D341Med (cell line): Measurements from ENCODE around the gene CDC16.
"Not testable (repeated sequence)": the region's sequence is repeated elsewhere in the genome, so short reads cannot be mapped to it uniquely, and the experiment has no call there.

Experiments used
- DNase-seq: peaks from one replicate; pipeline ENCODE4 v3.0.0; 2012; ENCODE audit warnings: low spot score

The CDC16 gene

GRCh38 chr13:114234645-114235421 lies at the start of gene CDC16:
TSS of gene CDC16 (plus strand) at chr13:114234897. CDS start at chr13:114235085, 188 bp downstream.
- peak; percentile 96 for DNase-seq

- DNase-seq = no peak
Measured at GRCh38 chr13:114185182-114185971, 49.3 kb upstream of the CDC16 start.

- no peak for DNase-seq
Measured at GRCh38 chr13:114194853-114195252, 39.8 kb upstream of the CDC16 start.

GRCh38 chr13:114196629-114197028 lies 38.1 kb upstream of the CDC16 start:
- DNase-seq = no peak

GRCh38 chr13:114198556-114198955 lies 36.1 kb upstream of the CDC16 start:
- no peak for DNase-seq

GRCh38 chr13:114199526-114199925 lies 35.2 kb upstream of the CDC16 start:
- not testable (repeated sequence) for DNase-seq

GRCh38 chr13:114199954-114200353 lies 34.7 kb upstream of the CDC16 start:
- DNase-seq = no peak

GRCh38 chr13:114200399-114200911 lies 34.2 kb upstream of the CDC16 start:
- DNase-seq = no peak

GRCh38 chr13:114202581-114202980 lies 32.1 kb upstream of the CDC16 start:
- no peak for DNase-seq

- DNase-seq = no peak
Measured at GRCh38 chr13:114203536-114203935, 31.2 kb upstream of the CDC16 start.

GRCh38 chr13:114204894-114205293 lies 29.8 kb upstream of the CDC16 start:
- DNase-seq = no peak

GRCh38 chr13:114208134-114208533 lies 26.6 kb upstream of the CDC16 start:
- DNase-seq = no peak

- DNase-seq = no peak
Measured at GRCh38 chr13:114211446-114212157, 23.1 kb upstream of the CDC16 start.

GRCh38 chr13:114212158-114212495 lies 22.6 kb upstream of the CDC16 start:
- DNase-seq = no peak

GRCh38 chr13:114213980-114214379 lies 20.7 kb upstream of the CDC16 start:
- no peak for DNase-seq

- no peak for DNase-seq
Measured at GRCh38 chr13:114219392-114219791, 15.3 kb upstream of the CDC16 start.

- DNase-seq = no peak
Measured at GRCh38 chr13:114222461-114222968, 12.2 kb upstream of the CDC16 start.

GRCh38 chr13:114224201-114224600 lies 10.5 kb upstream of the CDC16 start:
- DNase-seq = no peak

GRCh38 chr13:114225610-114226009 lies 9.1 kb upstream of the CDC16 start:
- no peak for DNase-seq

GRCh38 chr13:114226088-114226487 lies 8.6 kb upstream of the CDC16 start:
- DNase-seq = no peak

- DNase-seq = peak; percentile 82
Measured at GRCh38 chr13:114226699-114227323, 7.9 kb upstream of the CDC16 start.

GRCh38 chr13:114227528-114227927 lies 7.2 kb upstream of the CDC16 start:
- DNase-seq = no peak
